Progenitor cell of endocrine pancreas (in vitro differentiated cells): Measurements from ENCODE around the gene PRPF40B. TPM values are rescaled to one million over a fixed set of nuclear protein-coding genes. Genes with fewer than 3 reads are reported as not detected.

Source experiments
- DNase-seq: peaks from one replicate; pipeline ENCODE4 v3.0.0; 2021; ENCODE audit warnings: low spot score; ENCODE audit not compliant: unreplicated experiment
- H3K27ac Mint-ChIP-seq: 2 replicates; pipeline ENCODE4 v1.8.0; 2021; ENCODE audit warnings: mild to moderate bottlenecking, moderate library complexity, mixed read lengths
- H3K27me3 Mint-ChIP-seq: 2 replicates; pipeline ENCODE4 v1.8.0; 2021; ENCODE audit warnings: mixed read lengths
- H3K36me3 Mint-ChIP-seq: 2 replicates; pipeline ENCODE4 v1.8.0; 2022; ENCODE audit warnings: mixed read lengths; ENCODE audit not compliant: insufficient read depth
- H3K4me1 Mint-ChIP-seq: 2 replicates; pipeline ENCODE4 v1.8.0; 2021; ENCODE audit warnings: low read depth, mixed read lengths
- H3K4me3 Mint-ChIP-seq: 2 replicates; pipeline ENCODE4 v1.8.0; 2021; ENCODE audit warnings: low read depth, mild to moderate bottlenecking, moderate library complexity, mixed read lengths
- H3K9me3 Mint-ChIP-seq: 2 replicates; pipeline ENCODE4 v1.8.0; 2021; ENCODE audit warnings: low read depth, mixed read lengths
- CTCF ChIP-seq: fragments of 200-600 bp; sonication (generic); IDR thresholded peaks from one replicate; pipeline ENCODE4 v1.5.0; 2021; ENCODE audit warnings: antibody characterized with exemption, mild to moderate bottlenecking; ENCODE audit not compliant: unreplicated experiment
- total RNA-seq: library from RNA; stranded (reverse); gene quantifications from 2 replicates; pipeline ENCODE4 v1.2.1, GENCODE V29; 2021

The PRPF40B gene
- total RNA-seq, 1 donor from 2014 or later: 63.4 TPM

- peaks cover 10% of the 10 kb centered on the region for H3K9me3 Mint-ChIP-seq
- no peak for TF ChIP-seq CTCF
- peaks cover 8% of the 10 kb centered on the region for H3K27me3 Mint-ChIP-seq
- H3K36me3 Mint-ChIP-seq: peaks cover 6% of the 10 kb centered on the region
- H3K4me1 Mint-ChIP-seq: no peaks in the 10 kb centered on the region
- no peak for DNase-seq
- no peak overlapping the region for H3K4me3 Mint-ChIP-seq
- H3K27ac Mint-ChIP-seq: no peak overlapping the region
Observed at GRCh38 chr12:49612210-49612609, 11.2 kb upstream of the PRPF40B start.

GRCh38 chr12:49615725-49616124 lies 7.6 kb upstream of the PRPF40B start:
- Mint-ChIP-seq H3K36me3 (peaks cover 3% of the 10 kb centered on the region), H3K27me3 (peaks cover 19% of the 10 kb centered on the region), H3K4me1 (peaks cover 7% of the 10 kb centered on the region), H3K9me3 (peaks cover 4% of the 10 kb centered on the region), H3K27ac (no peak overlapping the region), H3K4me3 (no peak overlapping the region)
- no peak for TF ChIP-seq CTCF
- DNase-seq: no peak

- TF ChIP-seq CTCF: no peak
- H3K4me1 Mint-ChIP-seq: peaks cover 12% of the 10 kb centered on the region
- peaks cover 3% of the 10 kb centered on the region for H3K36me3 Mint-ChIP-seq
- H3K27me3 Mint-ChIP-seq: peaks cover 19% of the 10 kb centered on the region
- no peak overlapping the region for H3K27ac Mint-ChIP-seq
- H3K9me3 Mint-ChIP-seq: peaks cover 4% of the 10 kb centered on the region
- DNase-seq: no peak
- H3K4me3 Mint-ChIP-seq: no peak overlapping the region
Observed at GRCh38 chr12:49616533-49617219, 6.7 kb upstream of the PRPF40B start.

- Mint-ChIP-seq H3K9me3 (no peaks in the 10 kb centered on the region), H3K27ac (no peak overlapping the region), H3K36me3 (no peaks in the 10 kb centered on the region), H3K4me1 (peaks cover 16% of the 10 kb centered on the region), H3K4me3 (no peak overlapping the region), H3K27me3 (peaks cover 19% of the 10 kb centered on the region)
- DNase-seq: no peak
- no peak for TF ChIP-seq CTCF
Observed at GRCh38 chr12:49618576-49618975, 4.8 kb upstream of the PRPF40B start.

- TF ChIP-seq CTCF: no peak
- Mint-ChIP-seq H3K4me3 (no peak overlapping the region), H3K27me3 (peaks cover 19% of the 10 kb centered on the region), H3K36me3 (no peaks in the 10 kb centered on the region), H3K4me1 (peaks cover 18% of the 10 kb centered on the region), H3K9me3 (no peaks in the 10 kb centered on the region), H3K27ac (no peak overlapping the region)
- no peak for DNase-seq
Observed at GRCh38 chr12:49619286-49619685, 4.1 kb upstream of the PRPF40B start.
